Astrocyte (in vitro differentiated cells and primary cell): ENCODE data around the gene WNT7B.

Source experiments
- CTCF ChIP-seq: IDR thresholded peaks from 2 replicates; pipeline ENCODE4 v1.5.1; 2011; ENCODE audit warnings: low read depth, mild to moderate bottlenecking, inconsistent platforms, low read length, moderate library complexity; ENCODE audit not compliant: insufficient read depth
- EZH2 ChIP-seq: IDR thresholded peaks from 2 replicates; pipeline ENCODE4 v1.6.1; 2012; ENCODE audit warnings: mild to moderate bottlenecking, low read length, inconsistent platforms; ENCODE audit not compliant: insufficient read depth

GRCh38 chr22:45966895-45967365 is 10.0 kb downstream of the WNT7B start:
- TF ChIP-seq CTCF (no peak), EZH2 (no peak)
